ENCODE results near the gene RAB33A.

DNA sequence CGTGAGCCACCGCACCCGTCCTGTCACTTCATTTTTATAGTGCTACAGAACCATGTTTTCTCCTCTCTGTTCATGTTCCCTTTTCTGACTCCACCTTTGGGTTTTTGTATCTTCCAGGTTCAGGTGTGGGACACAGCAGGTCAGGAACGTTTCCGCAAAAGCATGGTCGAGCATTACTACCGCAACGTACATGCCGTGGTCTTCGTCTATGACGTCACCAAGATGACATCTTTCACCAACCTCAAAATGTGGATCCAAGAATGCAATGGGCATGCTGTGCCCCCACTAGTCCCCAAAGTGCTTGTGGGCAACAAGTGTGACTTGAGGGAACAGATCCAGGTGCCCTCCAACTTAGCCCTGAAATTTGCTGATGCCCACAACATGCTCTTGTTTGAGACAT, 12.4 kb downstream of the RAB33A start:
- TF ChIP-seq CTCF (IDR thresholded peaks at IDR 0.05 in 2 of 3, conservative IDR thresholded peaks at IDR 0.05 in 1 of 3; ENCODE audit: insufficient read depth in 2 of 3, low read depth in 1 of 3, low read length in 3 of 3): no peak
- TF ChIP-seq, protein P1, sequence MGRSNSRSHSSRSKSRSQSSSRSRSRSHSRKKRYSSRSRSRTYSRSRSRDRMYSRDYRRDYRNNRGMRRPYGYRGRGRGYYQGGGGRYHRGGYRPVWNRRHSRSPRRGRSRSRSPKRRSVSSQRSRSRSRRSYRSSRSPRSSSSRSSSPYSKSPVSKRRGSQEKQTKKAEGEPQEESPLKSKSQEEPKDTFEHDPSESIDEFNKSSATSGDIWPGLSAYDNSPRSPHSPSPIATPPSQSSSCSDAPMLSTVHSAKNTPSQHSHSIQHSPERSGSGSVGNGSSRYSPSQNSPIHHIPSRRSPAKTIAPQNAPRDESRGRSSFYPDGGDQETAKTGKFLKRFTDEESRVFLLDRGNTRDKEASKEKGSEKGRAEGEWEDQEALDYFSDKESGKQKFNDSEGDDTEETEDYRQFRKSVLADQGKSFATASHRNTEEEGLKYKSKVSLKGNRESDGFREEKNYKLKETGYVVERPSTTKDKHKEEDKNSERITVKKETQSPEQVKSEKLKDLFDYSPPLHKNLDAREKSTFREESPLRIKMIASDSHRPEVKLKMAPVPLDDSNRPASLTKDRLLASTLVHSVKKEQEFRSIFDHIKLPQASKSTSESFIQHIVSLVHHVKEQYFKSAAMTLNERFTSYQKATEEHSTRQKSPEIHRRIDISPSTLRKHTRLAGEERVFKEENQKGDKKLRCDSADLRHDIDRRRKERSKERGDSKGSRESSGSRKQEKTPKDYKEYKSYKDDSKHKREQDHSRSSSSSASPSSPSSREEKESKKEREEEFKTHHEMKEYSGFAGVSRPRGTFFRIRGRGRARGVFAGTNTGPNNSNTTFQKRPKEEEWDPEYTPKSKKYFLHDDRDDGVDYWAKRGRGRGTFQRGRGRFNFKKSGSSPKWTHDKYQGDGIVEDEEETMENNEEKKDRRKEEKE (IDR thresholded peaks at IDR 0.05; ENCODE audit: borderline replicate concordance in 1 of 2, control insufficient read depth in 1 of 2, low read depth in 2 of 2, low read length in 1 of 2): no peak
- TF ChIP-seq SPI1 (IDR thresholded peaks at IDR 0.05; ENCODE audit: borderline replicate concordance, low read depth, low read length): no peak
- TF ChIP-seq, protein P2, sequence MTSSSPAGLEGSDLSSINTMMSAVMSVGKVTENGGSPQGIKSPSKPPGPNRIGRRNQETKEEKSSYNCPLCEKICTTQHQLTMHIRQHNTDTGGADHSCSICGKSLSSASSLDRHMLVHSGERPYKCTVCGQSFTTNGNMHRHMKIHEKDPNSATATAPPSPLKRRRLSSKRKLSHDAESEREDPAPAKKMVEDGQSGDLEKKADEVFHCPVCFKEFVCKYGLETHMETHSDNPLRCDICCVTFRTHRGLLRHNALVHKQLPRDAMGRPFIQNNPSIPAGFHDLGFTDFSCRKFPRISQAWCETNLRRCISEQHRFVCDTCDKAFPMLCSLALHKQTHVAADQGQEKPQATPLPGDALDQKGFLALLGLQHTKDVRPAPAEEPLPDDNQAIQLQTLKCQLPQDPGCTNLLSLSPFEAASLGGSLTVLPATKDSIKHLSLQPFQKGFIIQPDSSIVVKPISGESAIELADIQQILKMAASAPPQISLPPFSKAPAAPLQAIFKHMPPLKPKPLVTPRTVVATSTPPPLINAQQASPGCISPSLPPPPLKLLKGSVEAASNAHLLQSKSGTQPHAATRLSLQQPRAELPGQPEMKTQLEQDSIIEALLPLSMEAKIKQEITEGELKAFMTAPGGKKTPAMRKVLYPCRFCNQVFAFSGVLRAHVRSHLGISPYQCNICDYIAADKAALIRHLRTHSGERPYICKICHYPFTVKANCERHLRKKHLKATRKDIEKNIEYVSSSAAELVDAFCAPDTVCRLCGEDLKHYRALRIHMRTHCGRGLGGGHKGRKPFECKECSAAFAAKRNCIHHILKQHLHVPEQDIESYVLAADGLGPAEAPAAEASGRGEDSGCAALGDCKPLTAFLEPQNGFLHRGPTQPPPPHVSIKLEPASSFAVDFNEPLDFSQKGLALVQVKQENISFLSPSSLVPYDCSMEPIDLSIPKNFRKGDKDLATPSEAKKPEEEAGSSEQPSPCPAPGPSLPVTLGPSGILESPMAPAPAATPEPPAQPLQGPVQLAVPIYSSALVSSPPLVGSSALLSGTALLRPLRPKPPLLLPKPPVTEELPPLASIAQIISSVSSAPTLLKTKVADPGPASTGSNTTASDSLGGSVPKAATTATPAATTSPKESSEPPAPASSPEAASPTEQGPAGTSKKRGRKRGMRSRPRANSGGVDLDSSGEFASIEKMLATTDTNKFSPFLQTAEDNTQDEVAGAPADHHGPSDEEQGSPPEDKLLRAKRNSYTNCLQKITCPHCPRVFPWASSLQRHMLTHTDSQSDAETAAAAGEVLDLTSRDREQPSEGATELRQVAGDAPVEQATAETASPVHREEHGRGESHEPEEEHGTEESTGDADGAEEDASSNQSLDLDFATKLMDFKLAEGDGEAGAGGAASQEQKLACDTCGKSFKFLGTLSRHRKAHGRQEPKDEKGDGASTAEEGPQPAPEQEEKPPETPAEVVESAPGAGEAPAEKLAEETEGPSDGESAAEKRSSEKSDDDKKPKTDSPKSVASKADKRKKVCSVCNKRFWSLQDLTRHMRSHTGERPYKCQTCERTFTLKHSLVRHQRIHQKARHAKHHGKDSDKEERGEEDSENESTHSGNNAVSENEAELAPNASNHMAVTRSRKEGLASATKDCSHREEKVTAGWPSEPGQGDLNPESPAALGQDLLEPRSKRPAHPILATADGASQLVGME (CRISPR knock-in tag; IDR thresholded peaks at IDR 0.05): no peak

Measured in K562 (cell line).